GM06990 (cell line): ENCODE data around the gene PRODH2.

Source experiments
- DNase-seq: peaks from one replicate; pipeline ENCODE4 v3.0.0-alpha.2; 2011; ENCODE audit not compliant: insufficient read length; ENCODE audit errors: extremely low read depth
- H3K27me3 ChIP-seq: replicated peaks from 2 replicates; pipeline ENCODE4 v1.6.0; 2011; ENCODE audit warnings: low read length; ENCODE audit not compliant: control insufficient read depth, insufficient read depth
- H3K36me3 ChIP-seq: 2 replicates; pipeline ENCODE4 v1.5.1; 2011; ENCODE audit warnings: low read length; ENCODE audit not compliant: control insufficient read depth, insufficient read depth
- H3K4me3 ChIP-seq: replicated peaks from 2 replicates; pipeline ENCODE4 v1.5.1; 2011; ENCODE audit warnings: low read depth, mild to moderate bottlenecking, control low read depth, low read length
- TF ChIP-seq, protein P1 (sequence below): IDR thresholded peaks from 2 replicates; pipeline ENCODE4 v1.5.1; 2011; ENCODE audit warnings: low read length, control low read depth, mild to moderate bottlenecking, inconsistent platforms; ENCODE audit not compliant: insufficient read depth, poor library complexity, severe bottlenecking

Gene PRODH2

DNA sequence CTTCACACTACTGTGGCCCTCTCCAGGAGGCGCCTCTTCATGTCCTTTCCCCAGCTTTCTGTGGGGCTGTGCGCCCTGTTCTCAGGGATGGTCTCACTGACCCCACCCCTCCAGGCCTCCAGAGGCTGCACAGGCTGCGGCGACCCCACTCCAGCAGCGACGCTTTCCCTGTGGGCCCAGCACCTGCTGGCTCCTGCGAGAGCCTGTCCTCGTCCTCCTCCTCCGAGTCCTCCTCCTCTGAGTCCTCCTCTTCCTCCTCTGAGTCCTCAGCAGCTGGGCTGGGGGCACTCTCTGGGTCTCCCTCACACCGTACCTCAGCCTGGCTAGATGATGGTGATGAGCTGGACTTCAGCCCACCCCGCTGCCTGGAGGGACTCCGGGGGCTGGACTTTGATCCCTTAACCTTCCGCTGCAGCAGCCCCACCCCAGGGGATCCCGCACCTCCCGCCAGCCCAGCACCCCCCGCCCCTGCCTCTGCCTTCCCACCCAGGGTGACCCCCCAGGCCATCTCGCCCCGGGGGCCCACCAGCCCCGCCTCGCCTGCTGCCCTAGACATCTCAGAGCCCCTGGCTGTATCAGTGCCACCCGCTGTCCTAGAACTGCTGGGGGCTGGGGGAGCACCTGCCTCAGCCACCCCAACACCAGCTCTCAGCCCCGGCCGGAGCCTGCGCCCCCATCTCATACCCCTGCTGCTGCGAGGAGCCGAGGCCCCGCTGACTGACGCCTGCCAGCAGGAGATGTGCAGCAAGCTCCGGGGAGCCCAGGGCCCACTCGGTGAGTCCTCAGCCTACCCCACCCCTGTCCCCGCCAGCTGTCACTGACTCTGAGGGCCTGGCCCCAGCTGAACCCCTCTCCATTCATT, 26.1 kb downstream of the PRODH2 start:
- no peak overlapping the region for H3K4me3 ChIP-seq
- no peak for DNase-seq
- H3K27me3 ChIP-seq: no peaks in the 10 kb centered on the region
- TF ChIP-seq, protein P1, sequence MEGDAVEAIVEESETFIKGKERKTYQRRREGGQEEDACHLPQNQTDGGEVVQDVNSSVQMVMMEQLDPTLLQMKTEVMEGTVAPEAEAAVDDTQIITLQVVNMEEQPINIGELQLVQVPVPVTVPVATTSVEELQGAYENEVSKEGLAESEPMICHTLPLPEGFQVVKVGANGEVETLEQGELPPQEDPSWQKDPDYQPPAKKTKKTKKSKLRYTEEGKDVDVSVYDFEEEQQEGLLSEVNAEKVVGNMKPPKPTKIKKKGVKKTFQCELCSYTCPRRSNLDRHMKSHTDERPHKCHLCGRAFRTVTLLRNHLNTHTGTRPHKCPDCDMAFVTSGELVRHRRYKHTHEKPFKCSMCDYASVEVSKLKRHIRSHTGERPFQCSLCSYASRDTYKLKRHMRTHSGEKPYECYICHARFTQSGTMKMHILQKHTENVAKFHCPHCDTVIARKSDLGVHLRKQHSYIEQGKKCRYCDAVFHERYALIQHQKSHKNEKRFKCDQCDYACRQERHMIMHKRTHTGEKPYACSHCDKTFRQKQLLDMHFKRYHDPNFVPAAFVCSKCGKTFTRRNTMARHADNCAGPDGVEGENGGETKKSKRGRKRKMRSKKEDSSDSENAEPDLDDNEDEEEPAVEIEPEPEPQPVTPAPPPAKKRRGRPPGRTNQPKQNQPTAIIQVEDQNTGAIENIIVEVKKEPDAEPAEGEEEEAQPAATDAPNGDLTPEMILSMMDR: no peak
- no peaks in the 10 kb centered on the region; the same call in 1 of the 2 replicates for H3K36me3 ChIP-seq

DNA sequence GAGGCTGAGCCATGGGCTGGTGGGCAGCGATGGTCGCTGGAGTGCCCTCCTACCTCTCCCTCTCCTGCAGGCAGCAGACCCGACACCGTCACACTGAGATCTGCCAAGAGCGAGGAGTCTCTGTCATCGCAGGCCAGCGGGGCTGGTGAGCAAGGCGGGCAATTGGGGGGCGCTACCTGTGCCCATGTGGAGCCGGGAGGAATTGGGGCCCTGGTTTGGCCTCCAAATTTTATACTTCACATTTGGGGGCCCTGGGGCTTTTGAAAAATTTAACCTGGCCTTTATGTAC, 27.4 kb downstream of the PRODH2 start:
- no peak overlapping the region for H3K4me3 ChIP-seq
- TF ChIP-seq, protein P1: no peak
- no peaks in the 10 kb centered on the region; the same call in 1 of the 2 replicates for H3K36me3 ChIP-seq

DNA sequence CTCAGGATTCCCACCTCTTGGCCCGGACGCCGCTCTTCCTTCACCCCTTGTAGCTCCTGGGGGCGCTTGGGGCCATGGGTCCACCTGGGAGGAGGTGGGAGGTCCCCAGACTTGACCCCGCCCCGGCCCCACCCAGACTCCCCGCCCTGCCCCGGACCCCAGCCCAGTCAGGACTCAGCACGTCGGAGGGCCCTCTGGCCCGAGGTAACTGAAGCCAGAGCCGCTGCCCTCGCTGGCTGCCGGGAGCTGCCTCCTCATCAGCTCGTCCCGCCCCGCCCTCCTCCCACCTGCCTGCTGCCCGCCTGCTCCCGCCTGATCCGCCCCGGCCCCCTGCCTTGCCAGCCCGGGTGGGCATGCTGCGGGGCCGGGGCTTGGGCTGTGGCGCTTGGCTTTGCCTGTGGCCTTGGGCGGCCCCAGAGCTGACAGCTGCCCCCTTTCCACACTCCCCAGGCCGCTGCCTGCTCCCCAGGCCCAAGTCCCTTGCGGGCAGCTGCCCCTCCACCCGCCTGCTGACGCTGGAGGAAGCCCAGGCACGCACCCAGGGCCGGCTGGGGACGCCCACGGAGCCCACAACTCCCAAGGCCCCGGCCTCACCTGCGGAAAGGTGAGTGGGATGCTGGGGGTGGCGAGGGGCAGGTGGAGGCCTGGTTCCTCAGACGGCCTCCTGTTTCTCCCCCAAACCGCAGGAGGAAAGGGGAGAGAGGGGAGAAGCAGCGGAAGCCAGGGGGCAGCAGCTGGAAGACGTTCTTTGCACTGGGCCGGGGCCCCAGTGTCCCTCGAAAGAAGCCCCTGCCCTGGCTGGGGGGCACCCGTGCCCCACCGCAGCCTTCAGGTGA, 27.9 kb downstream of the PRODH2 start:
- no peaks in the 10 kb centered on the region; the same call in 1 of the 2 replicates for H3K36me3 ChIP-seq

More for the DNA sequence above, 27.4 kb downstream of the PRODH2 start:
- no peaks in the 10 kb centered on the region for H3K27me3 ChIP-seq
- no peak for DNase-seq

DNA sequence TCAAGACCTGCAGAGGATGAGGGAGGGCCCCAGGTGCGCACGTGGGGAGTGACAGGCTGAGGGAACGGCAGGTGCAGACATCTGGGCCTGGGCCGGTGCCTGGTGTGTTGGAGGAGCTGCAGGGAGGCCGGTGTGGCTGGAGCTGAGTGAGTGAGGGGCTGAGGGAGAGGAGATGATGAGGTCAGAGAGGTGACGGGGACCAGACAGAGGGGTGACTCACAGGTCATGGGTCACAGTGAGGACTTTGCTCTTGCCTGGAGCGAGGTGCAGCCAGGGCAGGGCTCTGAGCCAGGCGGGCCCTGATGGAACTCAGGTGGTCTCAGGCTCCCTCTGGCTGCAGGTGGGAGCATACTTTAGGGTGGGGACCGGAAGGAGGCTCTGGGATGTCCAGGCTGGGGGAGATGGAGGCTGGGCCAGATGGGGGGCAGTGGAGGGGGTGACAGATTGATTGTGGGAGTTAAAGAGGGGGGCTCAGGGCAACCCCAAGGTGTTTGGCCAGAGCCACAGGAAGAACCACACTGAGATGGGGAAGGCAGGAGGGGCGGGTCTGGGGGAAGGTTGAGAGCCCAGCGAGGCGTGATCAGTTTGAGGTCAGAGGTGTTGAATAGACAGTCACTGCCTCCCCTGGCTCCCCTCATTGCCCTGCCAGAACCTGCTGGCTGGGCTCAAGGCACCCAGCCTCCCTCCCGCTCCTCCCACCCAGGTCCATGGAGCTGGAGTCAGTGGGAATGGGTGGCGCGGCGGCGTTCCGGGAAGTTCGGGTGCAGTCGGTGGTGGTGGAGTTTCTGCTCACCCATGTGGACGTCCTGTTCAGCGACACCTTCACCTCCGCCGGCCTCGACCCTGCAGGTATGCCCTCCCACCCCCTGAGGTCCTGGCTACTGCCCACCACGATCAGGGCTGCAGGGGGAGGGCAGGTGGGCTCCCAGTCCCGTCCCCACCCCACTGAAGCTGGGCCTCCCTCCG, 28.9 kb downstream of the PRODH2 start:
- TF ChIP-seq, protein P1: no peak
- Histone ChIP-seq H3K27me3 (no peaks in the 10 kb centered on the region), H3K4me3 (no peak overlapping the region), H3K36me3 (no peaks in the 10 kb centered on the region; the same call in 1 of the 2 replicates)
- no peak for DNase-seq

More for the DNA sequence above, 27.9 kb downstream of the PRODH2 start:
- H3K4me3 ChIP-seq: no peak overlapping the region
- H3K27me3 ChIP-seq: no peaks in the 10 kb centered on the region
- DNase-seq: no peak
- TF ChIP-seq, protein P1: no peak

DNA sequence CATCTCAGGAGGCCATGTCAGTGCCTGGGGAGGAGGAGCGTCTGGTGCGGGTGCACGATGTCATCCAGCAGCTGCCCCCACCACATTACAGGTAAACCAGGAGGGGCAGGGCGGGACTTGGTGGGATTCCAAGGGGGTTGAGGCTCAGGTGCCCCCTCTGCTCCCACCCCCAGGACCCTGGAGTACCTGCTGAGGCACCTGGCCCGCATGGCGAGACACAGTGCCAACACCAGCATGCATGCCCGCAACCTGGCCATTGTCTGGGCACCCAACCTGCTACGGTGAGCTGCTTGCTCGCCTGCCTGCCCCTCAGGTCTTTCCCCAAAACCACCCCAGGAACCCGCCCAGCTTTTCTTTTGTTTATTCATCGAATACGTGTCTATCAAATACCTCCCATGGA, 30.1 kb downstream of the PRODH2 start:
- Histone ChIP-seq H3K27me3 (no peaks in the 10 kb centered on the region), H3K36me3 (no peaks in the 10 kb centered on the region; the same call in 1 of the 2 replicates), H3K4me3 (no peak overlapping the region)
- TF ChIP-seq, protein P1: no peak
- no peak for DNase-seq
